Fibroblast of lung (primary cell): ENCODE data around the gene CERK.

Experiments used
- CTCF ChIP-seq, 2 donors: IDR thresholded peaks in 1 of 2; conservative IDR thresholded peaks in 1 of 2; 1 replicate in 1 of 2; 2 replicates in 1 of 2; pipeline ENCODE4 v1.5.1; 2011 to 2012; ENCODE audit warnings: low read length in 2 of 2, control low read depth in 1 of 2, inconsistent platforms in 1 of 2, low read depth in 1 of 2, mild to moderate bottlenecking in 1 of 2
- EZH2 ChIP-seq: IDR thresholded peaks from 2 replicates; pipeline ENCODE4 v1.5.1; 2012; ENCODE audit warnings: low read length, control low read depth, mild to moderate bottlenecking; ENCODE audit errors: missing control alignments

GRCh38 chr22:46681010-46681409 lies 57.0 kb downstream of the CERK start:
- no peak for TF ChIP-seq CTCF (conservative IDR thresholded peaks at IDR 0.05 in 1 of 2, IDR thresholded peaks at IDR 0.05 in 1 of 2; ENCODE audit: low read depth in 1 of 2, low read length in 2 of 2)
- TF ChIP-seq EZH2, result no peak
